Effector memory CD8-positive, alpha-beta T cell (primary cell): Measurements from ENCODE around the gene ERCC6L2.
A peak's percentile ranks its signal among the peaks of the same experiment; 100 is the strongest.

ENCODE experiments used
- ATAC-seq: fragments of 150-1000 bp; cut with Tn5 transposase; replicated peaks from 2 replicates; pipeline ENCODE4 v1.10.0; 2021; ENCODE audit warnings: mild to moderate bottlenecking, moderate library complexity
- DNase-seq, 3 experiments: peaks; one replicate each; pipeline ENCODE4 v3.0.0; 2021
- H3K27ac Mint-ChIP-seq, 2 donors: one replicate each; pipeline ENCODE4 v1.8.0; 2022; ENCODE audit warnings: mild to moderate bottlenecking in 2 of 2, mixed read lengths in 2 of 2, moderate library complexity in 2 of 2
- H3K27me3 Mint-ChIP-seq, 2 donors: one replicate each; pipeline ENCODE4 v1.8.0; 2022; ENCODE audit warnings: mixed read lengths in 2 of 2
- H3K36me3 Mint-ChIP-seq: one replicate; pipeline ENCODE4 v1.8.0; 2022; ENCODE audit warnings: mild to moderate bottlenecking, moderate library complexity, mixed read lengths; ENCODE audit not compliant: insufficient read depth
- H3K4me1 Mint-ChIP-seq, 2 donors: one replicate each; pipeline ENCODE4 v1.8.0; 2022; ENCODE audit warnings: low read depth in 2 of 2, mixed read lengths in 2 of 2
- H3K4me3 Mint-ChIP-seq, 2 donors: one replicate each; pipeline ENCODE4 v1.8.0; 2022; ENCODE audit warnings: mild to moderate bottlenecking in 2 of 2, mixed read lengths in 2 of 2, moderate library complexity in 2 of 2
- H3K9me3 Mint-ChIP-seq, 2 donors: one replicate each; pipeline ENCODE4 v1.8.0; 2022; ENCODE audit warnings: mixed read lengths in 2 of 2

Gene ERCC6L2

DNA sequence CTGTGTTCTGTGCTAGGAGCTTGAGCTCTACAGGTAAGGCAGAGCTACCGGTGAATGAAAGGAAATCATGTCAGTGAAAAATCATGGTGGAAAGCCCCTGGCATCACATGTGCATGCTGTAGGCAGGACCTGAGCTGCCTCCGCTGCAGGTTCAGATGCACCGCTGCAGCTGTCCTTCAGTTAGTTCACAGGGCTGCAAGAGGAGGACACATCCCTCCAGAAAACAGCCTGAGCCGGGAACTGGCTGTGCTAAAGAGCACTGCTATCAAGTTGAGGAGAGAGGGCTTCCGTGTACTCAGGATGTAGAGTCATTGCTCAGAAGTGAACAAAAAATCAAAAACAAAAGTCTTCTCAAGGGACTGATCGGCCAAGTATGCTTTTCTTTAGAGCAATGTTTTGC lies 138.6 kb downstream of the ERCC6L2 start:
- peak overlapping the region in 1 of 2 donors; percentile 16 for H3K27ac Mint-ChIP-seq
- peak overlapping the region; percentile 67 for H3K4me3 Mint-ChIP-seq
- DNase-seq (peak in 1 of 3 experiments; percentile 26), ATAC-seq (peak; percentile 40)
- no peaks in the 10 kb centered on the region for H3K9me3 Mint-ChIP-seq
- H3K4me1 Mint-ChIP-seq = peaks cover 44 to 49% of the 10 kb centered on the region in 2 donors
- H3K36me3 Mint-ChIP-seq = peaks cover 11% of the 10 kb centered on the region
- H3K27me3 Mint-ChIP-seq = no peaks in the 10 kb centered on the region

- Mint-ChIP-seq H3K27ac (peak overlapping the region; percentile 93), H3K4me1 (peaks cover 30 to 46% of the 10 kb centered on the region in 2 donors), H3K9me3 (no peaks in the 10 kb centered on the region), H3K4me3 (peak overlapping the region; percentile 50 to 63), H3K27me3 (no peaks in the 10 kb centered on the region), H3K36me3 (peaks cover 11% of the 10 kb centered on the region)
- ATAC-seq (peak; percentile 55), DNase-seq (no peak)
Observed at GRCh38 chr9:96015876-96016686, 140.6 kb downstream of the ERCC6L2 start.
